IPS DF 19.7 (cell line): ENCODE measurements around the gene STMP1.

Source experiments
- DNase-seq: peaks from one replicate; pipeline ENCODE4 v3.0.0-alpha.2; 2013; ENCODE audit warnings: low read depth, low spot score

The STMP1 gene

GRCh38 chr7:135693558-135693957, 31.2 kb downstream of the STMP1 start:
- DNase-seq = no peak

GRCh38 chr7:135697276-135698049, 35.1 kb downstream of the STMP1 start:
- no peak for DNase-seq

GRCh38 chr7:135704074-135704473, 41.8 kb downstream of the STMP1 start:
- no peak for DNase-seq

GRCh38 chr7:135704698-135705097, 42.4 kb downstream of the STMP1 start:
- DNase-seq = no peak

GRCh38 chr7:135706038-135706742, 43.9 kb downstream of the STMP1 start:
- DNase-seq = no peak

- no peak for DNase-seq
These were observed 44.7 kb downstream of the STMP1 start for GRCh38 chr7:135706858-135707569.

GRCh38 chr7:135707570-135707966, 45.3 kb downstream of the STMP1 start:
- DNase-seq = no peak

- no peak for DNase-seq
These were observed 45.7 kb downstream of the STMP1 start for GRCh38 chr7:135708041-135708440.

- DNase-seq = no peak
These were observed 47.2 kb downstream of the STMP1 start for GRCh38 chr7:135709508-135709907.

GRCh38 chr7:135710417-135711138, 48.3 kb downstream of the STMP1 start:
- DNase-seq = no peak

GRCh38 chr7:135711139-135711469, 48.8 kb downstream of the STMP1 start:
- DNase-seq = no peak

- no peak for DNase-seq
These were observed 50.0 kb downstream of the STMP1 start for GRCh38 chr7:135712182-135712782.

- no peak for DNase-seq
These were observed 50.5 kb downstream of the STMP1 start for GRCh38 chr7:135712796-135713195.

- no peak for DNase-seq
These were observed 51.6 kb downstream of the STMP1 start for GRCh38 chr7:135713836-135714470.

- DNase-seq = no peak
These were observed 52.3 kb downstream of the STMP1 start for GRCh38 chr7:135714534-135715009.

- no peak for DNase-seq
These were observed 52.8 kb downstream of the STMP1 start for GRCh38 chr7:135715055-135715522.

- no peak for DNase-seq
These were observed 53.4 kb downstream of the STMP1 start for GRCh38 chr7:135715673-135716072.

- no peak for DNase-seq
These were observed 54.4 kb downstream of the STMP1 start for GRCh38 chr7:135716677-135717238.

GRCh38 chr7:135717693-135718092, 55.4 kb downstream of the STMP1 start:
- DNase-seq = no peak

GRCh38 chr7:135718219-135718618, 55.9 kb downstream of the STMP1 start:
- no peak for DNase-seq
